HepG2 (cell line): ENCODE measurements around the gene TTC23. TPM values are rescaled to one million over a fixed set of nuclear protein-coding genes. Genes with fewer than 3 reads are reported as not detected.
A peak's percentile ranks its signal among the peaks of the same experiment; 100 is the strongest.

Experiments used
- AHDC1 ChIP-seq: sonication (generic); formaldehyde crosslinking; IDR thresholded peaks from 2 replicates; pipeline ENCODE4 v1.5.1; 2020; ENCODE audit warnings: mild to moderate bottlenecking, missing genetic modification reagents, borderline replicate concordance
- CCDC6 ChIP-seq: sonication (generic); formaldehyde crosslinking; IDR thresholded peaks from 2 replicates; pipeline ENCODE4 v1.8.1; 2022; ENCODE audit warnings: mild to moderate bottlenecking, missing genetic modification reagents, moderate library complexity
- CHD4 ChIP-seq: fragments of 200-600 bp; sonication (generic); IDR thresholded peaks from 2 replicates; pipeline ENCODE4 v1.7.0; 2017; ENCODE audit warnings: mild to moderate bottlenecking, low read length, borderline replicate concordance
- CSRNP1 ChIP-seq: sonication (generic); formaldehyde crosslinking; IDR thresholded peaks from 2 replicates; pipeline ENCODE4 v1.8.1; 2023; ENCODE audit warnings: mild to moderate bottlenecking, missing genetic modification reagents
- ESRRA ChIP-seq: sonication (generic); formaldehyde crosslinking; IDR thresholded peaks from 2 replicates; pipeline ENCODE4 v1.5.1; 2020; ENCODE audit warnings: mild to moderate bottlenecking, low read depth, missing genetic modification reagents
- KDM3A ChIP-seq: IDR thresholded peaks from 2 replicates; pipeline ENCODE4 v1.6.1; 2018; ENCODE audit warnings: low read depth, missing compliant biosample characterization
- NFE2L2 ChIP-seq: fragments of 150-350 bp; IDR thresholded peaks from 2 replicates; pipeline ENCODE4 v1.6.1; 2014; ENCODE audit warnings: low read length
- REL ChIP-seq: sonication (generic); formaldehyde crosslinking; conservative IDR thresholded peaks from 2 replicates; pipeline ENCODE4 v1.8.0; 2022; ENCODE audit warnings: mild to moderate bottlenecking, missing genetic modification reagents, moderate library complexity
- TP53 ChIP-seq: sonication (generic); formaldehyde crosslinking; conservative IDR thresholded peaks from 2 replicates; pipeline ENCODE4 v1.4.0; 2020; ENCODE audit warnings: missing genetic modification reagents
- U2AF1 ChIP-seq: fragments of 200-400 bp; formaldehyde crosslinking; optimal IDR thresholded peaks from 2 replicates; pipeline ENCODE3; 2017; ENCODE audit warnings: mild to moderate bottlenecking, low read depth, low read length
- ZBTB3 ChIP-seq: sonication (generic); formaldehyde crosslinking; IDR thresholded peaks from 2 replicates; pipeline ENCODE4 v1.4.0; 2020; ENCODE audit warnings: low read depth, mild to moderate bottlenecking, moderate library complexity, missing genetic modification reagents, borderline replicate concordance
- ZNF326 ChIP-seq: sonication (generic); formaldehyde crosslinking; IDR thresholded peaks from 2 replicates; pipeline ENCODE4 v1.4.0; 2020; ENCODE audit warnings: missing genetic modification reagents, borderline replicate concordance
- ZNF44 ChIP-seq: sonication (generic); formaldehyde crosslinking; IDR thresholded peaks from 2 replicates; pipeline ENCODE4 v1.5.1; 2020; ENCODE audit warnings: mild to moderate bottlenecking, missing genetic modification reagents
- ZNF614 ChIP-seq: IDR thresholded peaks from 2 replicates; pipeline ENCODE4 v1.6.1; 2018; ENCODE audit warnings: missing biosample characterization, missing genetic modification reagents, inconsistent platforms, borderline replicate concordance
- ZNF709 ChIP-seq: sonication (generic); formaldehyde crosslinking; IDR thresholded peaks from 2 replicates; pipeline ENCODE4 v1.5.0; 2020; ENCODE audit warnings: mild to moderate bottlenecking, missing genetic modification reagents
- ZNF737 ChIP-seq: sonication (generic); formaldehyde crosslinking; IDR thresholded peaks from 2 replicates; pipeline ENCODE4 v1.5.0; 2020; ENCODE audit warnings: missing genetic modification reagents, mild to moderate bottlenecking, borderline replicate concordance
- ZSCAN30 ChIP-seq: sonication (generic); formaldehyde crosslinking; IDR thresholded peaks from 2 replicates; pipeline ENCODE4 v1.5.0; 2020; ENCODE audit warnings: mild to moderate bottlenecking, missing genetic modification reagents
- ZSCAN5A ChIP-seq: sonication (generic); formaldehyde crosslinking; IDR thresholded peaks from 2 replicates; pipeline ENCODE4 v1.8.0; 2022; ENCODE audit warnings: mild to moderate bottlenecking, missing genetic modification reagents, borderline replicate concordance
- polyA plus RNA-seq, 8 experiments: library from polyadenylated mRNA; depleted of rRNA in 3 of 8; stranded (reverse) in 7 of 8; unstranded in 1 of 8; fragments of >200 nt; fragmentation: Illumina TruSeq in 4 of 8; extraction: Trizol in 4 of 8; gene quantifications; 2 replicates each; pipeline versions ENCODE4 v1.2.1 to v1.2.3, GENCODE V29; 2011 to 2016; ENCODE audit warnings: low read depth in 4 of 8, missing spikeins in 1 of 8, mixed read lengths in 1 of 8; ENCODE audit not compliant: insufficient read depth in 1 of 8
- total RNA-seq, 5 experiments: library from RNA; depleted of rRNA; stranded (reverse); fragments of >200 nt; fragmentation: Illumina TruSeq; extraction: Trizol; gene quantifications; 2 replicates each; pipeline ENCODE4 v1.2.3, GENCODE V29; 2016; ENCODE audit warnings: low read depth in 1 of 5
- TF ChIP-seq, protein P1 (sequence below): IDR thresholded peaks from 2 replicates; pipeline ENCODE4 v1.6.1; 2012; ENCODE audit warnings: inconsistent platforms
- TF ChIP-seq, protein P2 (sequence below): IDR thresholded peaks from 2 replicates; pipeline ENCODE4 v1.6.1; 2016; ENCODE audit warnings: low read depth, borderline replicate concordance

The TTC23 gene
- total and polyA plus RNA-seq, 2 of the 13 experiments (the other 11 are each of a cell fraction or from before 2014, with no cell fraction given): 1.6 to 11.7 TPM

GRCh38 chr15:99123713-99124451 is 125.5 kb downstream of the TTC23 start (continued):
- TF ChIP-seq ZNF44 (CRISPR knock-in tag) (no peak), ESRRA (CRISPR knock-in tag) (no peak), ZNF737 (CRISPR knock-in tag) (no peak), CSRNP1 (CRISPR knock-in tag) (no peak), REL (no peak), ZNF709 (CRISPR knock-in tag) (no peak), TP53 (CRISPR knock-in tag) (no peak), KDM3A (CRISPR knock-in tag) (no peak), ZNF326 (CRISPR knock-in tag) (no peak), U2AF1 (no peak), CCDC6 (CRISPR knock-in tag) (no peak), ZBTB3 (CRISPR knock-in tag) (no peak), ZSCAN30 (CRISPR knock-in tag) (no peak), CHD4 (no peak), NFE2L2 (peak; percentile 94), ZSCAN5A (CRISPR knock-in tag) (no peak), AHDC1 (no peak), ZNF614 (CRISPR knock-in tag) (no peak)
- TF ChIP-seq, protein P1, sequence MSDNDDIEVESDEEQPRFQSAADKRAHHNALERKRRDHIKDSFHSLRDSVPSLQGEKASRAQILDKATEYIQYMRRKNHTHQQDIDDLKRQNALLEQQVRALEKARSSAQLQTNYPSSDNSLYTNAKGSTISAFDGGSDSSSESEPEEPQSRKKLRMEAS: peak; percentile 30; the same call in 1 of the 2 replicates
- TF ChIP-seq, protein P2, sequence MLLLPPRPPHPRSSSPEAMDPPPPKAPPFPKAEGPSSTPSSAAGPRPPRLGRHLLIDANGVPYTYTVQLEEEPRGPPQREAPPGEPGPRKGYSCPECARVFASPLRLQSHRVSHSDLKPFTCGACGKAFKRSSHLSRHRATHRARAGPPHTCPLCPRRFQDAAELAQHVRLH (CRISPR knock-in tag): 0 out of 2 replicates have a peak, but pooled peaks have one; percentile 34
